Measurements from ENCODE around the gene KRTAP4-6. TPM values are rescaled to one million over a fixed set of nuclear protein-coding genes. Genes with fewer than 3 reads are reported as not detected.
"Not testable (repeated sequence)": the region's sequence is repeated elsewhere in the genome, so short reads cannot be mapped to it uniquely, and the experiment has no call there.

Gene KRTAP4-6
- total RNA-seq, 1 donor from 2014 or later, result not detected

- ATAC-seq (no peak), DNase-seq (ENCODE audit: low spot score) (no peak)
- intact Hi-C loops (cut with DNase I), result loop anchor here (2.0 to 10.0 kb wide), 2 partner anchors 65 to 95 kb away; partner anchors contain the start of gene KRTAP9-4
Measured at GRCh38 chr17:41149652-41149985, 9.3 kb upstream of the KRTAP4-6 start, which contains the start of gene KRTAP4-5. KRTAP4-5 (minus strand) TSS chr17:41149825; CDS start chr17:41149767, 58 bp downstream.

- DNase-seq (ENCODE audit: low spot score); ATAC-seq: not testable (repeated sequence)
- intact Hi-C loops (cut with DNase I), result loop anchor here (2.0 to 10.0 kb wide), 2 partner anchors 66 to 96 kb away; partner anchors contain the start of gene KRTAP9-4
Measured at GRCh38 chr17:41148971-41149651, 8.8 kb upstream of the KRTAP4-6 start.

GRCh38 chr17:41147531-41148204 is 7.3 kb upstream of the KRTAP4-6 start:
- intact Hi-C loops (cut with DNase I), result loop anchor here (2.0 to 10.0 kb wide), 2 partner anchors 67 to 97 kb away; partner anchors contain the start of gene KRTAP9-4
- no peak for DNase-seq (ENCODE audit: low spot score)
- no peak for ATAC-seq

DNA sequence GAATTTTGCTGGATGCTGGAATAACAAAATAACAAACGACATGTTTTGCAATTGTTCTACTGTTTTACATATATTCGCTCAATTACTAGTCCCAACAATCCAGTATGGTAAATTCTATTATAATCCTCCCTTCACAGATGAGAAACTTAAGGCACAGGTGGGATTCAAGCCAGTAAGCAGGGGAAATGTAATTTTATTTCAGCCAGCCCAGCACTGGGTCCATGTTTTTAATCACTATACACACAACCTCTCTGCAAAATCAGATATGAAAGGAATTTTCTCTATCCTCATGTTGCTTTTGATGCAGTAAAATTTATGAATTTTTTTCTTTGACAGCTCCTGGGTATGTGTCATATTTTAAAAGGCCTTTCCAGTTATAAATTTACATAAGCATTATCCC is 4.9 kb upstream of the KRTAP4-6 start:
- DNase-seq (ENCODE audit: low spot score) (no peak), ATAC-seq (no peak)
- intact Hi-C loops (cut with DNase I), result loop anchor here (10.0 kb wide), 1 partner anchor 100 kb away; the partner anchor contains the start of gene KRTAP9-4

DNA sequence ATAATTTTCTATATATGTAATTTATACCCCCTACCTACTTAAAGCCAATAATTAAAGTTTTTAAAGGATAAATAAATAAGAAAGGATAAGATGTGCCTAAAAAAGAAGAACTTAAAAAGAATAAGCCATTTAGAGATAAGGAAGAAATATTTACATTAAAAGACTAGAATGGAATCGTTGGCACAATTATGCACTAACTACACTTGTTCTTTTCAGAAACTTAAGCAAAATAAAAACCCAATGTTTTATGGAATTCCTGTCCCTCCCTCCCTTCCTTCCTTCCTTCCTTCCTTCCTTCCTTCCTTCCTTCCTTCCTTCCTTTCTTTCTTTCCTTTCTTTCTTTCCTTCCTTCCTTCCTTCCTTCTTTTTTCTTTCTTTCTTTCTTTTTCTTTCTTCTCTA is 4.5 kb upstream of the KRTAP4-6 start:
- ATAC-seq (no peak), DNase-seq (ENCODE audit: low spot score) (no peak)
- intact Hi-C loops (cut with DNase I), result loop anchor here (10.0 kb wide), 1 partner anchor 100 kb away; the partner anchor contains the start of gene KRTAP9-4

GRCh38 chr17:41141361-41141760 is 1.0 kb upstream of the KRTAP4-6 start:
- intact Hi-C loops (cut with DNase I), result loop anchor here (10.0 kb wide), 1 partner anchor 103 kb away; the partner anchor contains the start of gene KRTAP9-4
- ATAC-seq, result no peak

DNA sequence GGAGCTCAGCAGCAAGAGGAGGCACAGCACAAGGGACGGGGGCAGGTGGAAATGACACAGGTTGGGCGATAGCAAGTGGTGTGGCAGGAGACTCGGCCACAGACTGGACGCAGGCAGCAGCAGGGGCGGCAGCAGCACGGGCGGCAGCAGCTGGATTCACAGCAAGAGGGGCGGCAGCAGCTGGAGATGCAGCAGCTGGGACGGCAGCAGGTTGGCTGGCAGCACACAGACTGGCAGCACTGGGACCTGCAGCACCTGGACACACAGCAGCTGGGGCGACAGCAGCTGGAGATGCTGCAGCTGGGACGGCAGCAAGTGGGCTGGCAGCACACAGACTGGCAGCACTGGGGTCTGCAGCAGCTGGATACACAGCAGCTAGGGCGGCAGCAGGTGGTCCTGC is 479 bp downstream of the KRTAP4-6 start:
- not testable (repeated sequence) for ATAC-seq; DNase-seq (ENCODE audit: low spot score)
- intact Hi-C loops (cut with DNase I), result loop anchor here (10.0 kb wide), 1 partner anchor 105 kb away; the partner anchor contains the start of gene KRTAP9-4

More at GRCh38 chr17:41141361-41141760, 1.0 kb upstream of the KRTAP4-6 start:
- DNase-seq (ENCODE audit: low spot score), result no peak

DNA sequence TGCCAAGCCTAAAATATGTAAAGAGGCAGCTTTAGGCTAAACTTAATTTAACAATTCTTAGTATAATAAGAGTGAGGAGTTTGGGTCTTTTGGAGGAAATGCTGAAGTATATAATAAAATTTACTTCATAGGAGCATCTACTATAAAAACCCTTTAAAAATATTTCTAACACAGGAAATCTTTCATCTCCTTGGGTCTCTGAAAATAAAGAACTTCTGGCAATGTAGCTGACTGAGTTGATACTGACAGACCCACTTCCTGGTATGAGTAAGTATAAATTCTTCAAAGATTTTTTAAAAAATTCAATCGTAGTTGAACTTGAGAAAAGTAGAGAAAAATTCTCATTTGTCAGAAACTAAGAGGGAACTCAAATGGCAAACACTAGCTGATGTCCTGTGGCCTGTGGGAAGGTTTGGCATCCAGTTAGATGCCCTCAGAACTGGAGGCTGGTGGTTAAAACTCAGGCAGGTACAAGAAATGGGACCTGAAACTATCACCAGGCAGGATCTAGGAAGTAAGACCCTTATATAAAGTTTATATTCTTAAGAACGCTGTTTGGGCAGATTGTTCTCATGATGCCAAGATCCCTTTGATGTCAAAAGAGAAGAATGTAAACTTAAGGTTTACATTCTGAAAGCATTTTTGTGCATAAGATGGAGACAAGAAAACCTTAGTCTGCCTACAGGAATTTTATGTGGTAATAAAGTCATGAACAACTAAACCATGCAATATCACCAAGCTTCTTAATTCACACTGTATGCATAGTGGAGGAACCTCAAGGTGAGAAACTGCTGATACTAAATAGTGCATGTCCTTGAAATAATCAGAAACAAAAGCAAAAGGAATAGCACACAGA is 6.2 kb downstream of the KRTAP4-6 start:
- intact Hi-C loops (cut with DNase I), result no loop called here

DNA sequence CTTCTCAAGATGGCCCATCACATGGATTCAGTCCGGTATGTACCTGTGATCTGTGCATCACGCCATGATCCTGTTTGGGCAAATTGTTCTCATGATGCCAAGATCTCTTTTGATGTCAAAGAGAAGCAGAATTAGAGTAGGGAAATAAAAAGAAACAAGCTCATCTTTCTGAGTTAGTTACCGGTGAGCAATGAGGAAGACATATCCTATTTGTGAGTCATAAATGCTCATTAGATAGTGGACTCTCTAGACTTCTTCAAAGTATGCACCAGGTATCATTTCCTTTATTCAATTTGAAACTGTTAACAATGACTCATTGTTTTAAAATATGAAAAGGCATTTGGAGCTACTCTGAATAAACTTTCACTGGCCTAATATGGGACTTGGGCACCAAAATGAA is 8.4 kb downstream of the KRTAP4-6 start:
- ATAC-seq (no peak), DNase-seq (ENCODE audit: low spot score) (no peak)
- intact Hi-C loops (cut with DNase I), result no loop called here

More for the DNA sequence above, 6.2 kb downstream of the KRTAP4-6 start:
- no peak for DNase-seq (ENCODE audit: low spot score)
- no peak for ATAC-seq

DNA sequence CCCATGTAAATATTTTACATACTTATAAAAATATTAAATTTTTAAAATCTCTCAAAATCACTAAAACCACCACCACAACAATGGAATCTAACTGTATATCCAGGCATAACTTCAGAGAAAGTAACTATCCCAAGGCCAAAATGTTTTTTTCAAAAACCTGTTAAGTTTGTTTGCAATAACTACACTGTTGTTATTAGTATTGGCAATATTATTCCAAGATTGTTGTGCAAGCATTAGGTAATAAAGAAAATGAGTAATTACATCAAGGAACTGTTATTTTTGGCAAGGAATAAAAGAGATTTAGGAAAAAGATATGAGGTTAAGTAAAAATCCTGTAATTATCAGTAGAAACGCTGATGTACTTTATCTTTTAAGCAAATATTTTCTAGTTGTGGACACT is 13.0 kb downstream of the KRTAP4-6 start:
- DNase-seq (ENCODE audit: low spot score) (no peak), ATAC-seq (no peak)
- intact Hi-C loops (cut with DNase I), result no loop called here

- no peak for DNase-seq (ENCODE audit: low spot score)
- ATAC-seq, result no peak
- intact Hi-C loops (cut with DNase I), result no loop called here
Measured at GRCh38 chr17:41126412-41126811, 13.9 kb downstream of the KRTAP4-6 start.

DNA sequence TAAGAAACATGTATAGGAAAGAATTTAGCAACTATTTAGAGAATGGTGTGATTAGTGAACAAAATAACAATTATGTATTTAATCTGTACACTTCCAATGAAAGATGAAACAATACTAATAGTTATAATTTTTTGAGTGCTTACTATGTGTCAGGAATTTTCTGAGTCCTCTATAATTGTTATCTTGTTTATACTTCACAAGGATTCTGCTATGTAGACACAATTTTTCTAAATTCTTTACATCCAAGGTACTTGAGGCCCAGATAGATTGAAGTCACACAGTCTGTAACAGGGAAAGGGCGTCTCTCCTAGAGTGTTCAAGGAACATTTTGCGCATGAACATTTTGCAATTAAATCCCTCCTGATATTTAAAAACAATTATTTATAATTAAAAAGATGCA is 15.3 kb downstream of the KRTAP4-6 start:
- intact Hi-C loops (cut with DNase I), result no loop called here
- ATAC-seq, result no peak
- DNase-seq (ENCODE audit: low spot score), result no peak

DNA sequence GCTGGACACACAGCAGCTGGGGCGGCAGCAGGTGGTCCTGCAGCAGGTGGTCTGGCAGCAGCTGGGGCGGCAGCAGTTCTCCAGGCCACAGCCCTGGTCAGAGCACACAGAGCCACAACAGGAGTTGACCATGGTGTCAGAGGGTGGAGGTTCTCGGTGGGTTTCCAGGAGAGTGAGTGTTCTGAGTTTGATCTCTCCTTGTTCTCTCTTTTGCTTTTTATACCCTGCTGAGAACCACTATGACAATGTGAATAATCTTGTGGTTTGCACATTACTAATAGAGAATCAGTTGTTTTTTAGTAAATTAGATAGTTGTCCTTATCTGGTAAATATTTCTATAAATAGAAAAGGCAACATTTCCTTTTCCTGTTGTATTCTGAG is 16.4 kb downstream of the KRTAP4-6 start, which contains the start of gene KRTAP4-12:
Gene KRTAP4-12 (minus strand): TSS at position 192 of the 381 bp plus-strand sequence. CDS start 60 bp downstream, at position 132.
- intact Hi-C loops (cut with DNase I); ATAC-seq; DNase-seq (ENCODE audit: low spot score): not testable (repeated sequence)

- DNase-seq (ENCODE audit: low spot score); ATAC-seq; intact Hi-C loops (cut with DNase I): not testable (repeated sequence)
Measured at GRCh38 chr17:41123292-41123990, 16.9 kb downstream of the KRTAP4-6 start.

- no peak for ATAC-seq
- no peak for DNase-seq (ENCODE audit: low spot score)
- intact Hi-C loops (cut with DNase I), result no loop called here
Measured at GRCh38 chr17:41121742-41122141, 18.6 kb downstream of the KRTAP4-6 start.

DNA sequence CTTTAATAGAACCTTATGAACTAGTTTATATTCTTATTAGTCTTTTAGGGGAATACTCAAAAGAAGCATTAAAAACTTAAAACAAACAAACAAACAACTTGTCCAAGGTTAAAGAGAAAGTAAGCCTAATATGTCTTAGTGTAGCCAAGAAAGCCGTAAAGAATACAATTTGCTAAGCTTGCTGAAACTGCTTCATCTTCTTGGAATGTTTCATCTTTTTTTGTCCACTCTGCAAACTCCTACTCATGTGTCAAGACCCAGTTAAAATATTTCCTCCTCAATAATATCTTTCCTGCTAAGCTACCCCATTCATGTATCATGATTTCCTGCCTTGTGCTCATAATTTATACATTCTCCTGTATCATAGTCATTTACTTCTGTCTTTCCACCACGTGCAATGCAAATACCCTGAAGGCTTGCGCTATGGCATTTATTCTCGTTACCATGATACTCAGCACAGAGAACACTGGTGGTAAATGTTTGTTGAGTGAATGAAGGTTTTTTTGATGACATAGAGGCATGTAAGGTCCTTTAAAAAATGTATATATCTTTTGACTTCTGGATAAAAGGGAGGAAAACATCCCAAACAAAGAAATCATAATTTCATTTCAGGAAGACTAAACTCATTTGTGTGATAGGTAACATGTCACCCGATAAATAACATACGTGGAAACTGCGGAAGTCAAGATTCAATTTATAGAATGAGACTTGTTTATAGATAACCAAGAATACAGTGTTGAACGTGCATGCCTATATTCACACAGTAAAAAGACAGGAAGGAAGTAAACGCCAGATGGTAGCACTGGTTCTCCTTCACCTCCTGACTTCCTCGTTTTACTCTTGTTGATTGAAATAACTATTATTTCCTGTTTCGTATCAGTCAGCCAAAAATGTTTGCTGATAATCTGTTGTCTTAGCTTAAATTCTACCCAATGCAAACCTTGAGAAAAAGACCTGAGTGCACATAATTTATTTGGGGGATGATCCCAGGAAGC is 20.4 kb downstream of the KRTAP4-6 start:
- DNase-seq (ENCODE audit: low spot score); ATAC-seq; intact Hi-C loops (cut with DNase I): not testable (repeated sequence)

DNA sequence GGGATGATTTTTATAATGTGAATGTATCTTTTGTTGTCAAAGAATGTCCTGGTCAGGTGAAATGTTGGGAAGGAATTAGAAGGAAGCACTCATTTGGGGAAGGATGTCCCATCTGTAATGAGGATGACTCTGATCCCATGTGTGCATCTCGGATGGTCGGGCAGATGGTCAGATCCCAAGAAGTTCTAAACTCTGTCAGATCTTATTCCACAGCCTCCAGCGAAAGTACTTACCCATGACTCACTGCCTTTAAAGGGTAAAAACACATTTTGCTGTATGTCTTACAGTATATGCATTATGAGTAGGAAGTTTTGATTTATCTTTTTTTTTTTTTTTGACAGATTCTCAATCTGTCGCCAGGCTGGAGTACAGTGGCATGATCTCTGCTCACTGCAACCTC is 21.6 kb downstream of the KRTAP4-6 start:
- no peak for ATAC-seq
- no peak for DNase-seq (ENCODE audit: low spot score)
- intact Hi-C loops (cut with DNase I), result no loop called here
